ENCODE results near the gene TBC1D4. TPM values are rescaled to one million over a fixed set of nuclear protein-coding genes. Genes with fewer than 3 reads are reported as not detected.

The TBC1D4 gene
- total and polyA plus RNA-seq, 2 experiments from 2014 or later, result 18.7 to 38.2 TPM

GRCh38 chr13:75404726-75405125, 77.2 kb downstream of the TBC1D4 start (continued):
- TF ChIP-seq JUNB (IDR thresholded peaks at IDR 0.05; ENCODE audit: unreplicated experiment) (no peak), EZH2phosphoT487 (IDR thresholded peaks at IDR 0.05; ENCODE audit: unreplicated experiment) (no peak), ZNF114 (CRISPR knock-in tag; IDR thresholded peaks at IDR 0.05) (no peak), ZNF462 (CRISPR knock-in tag; IDR thresholded peaks at IDR 0.05) (no peak)

- Histone ChIP-seq H3K4me2 (no peak overlapping the region), H3K27ac (ENCODE audit: low read depth) (no peak overlapping the region), H3K9me2 (ENCODE audit: insufficient read depth) (no peaks in the 10 kb centered on the region), H3F3A (replicated peaks; ENCODE audit: low read depth) (no peaks in the 10 kb centered on the region), H3K27me3 (ENCODE audit: insufficient read depth) (no peaks in the 10 kb centered on the region), H3K36me3 (ENCODE audit: insufficient read depth) (no peaks in the 10 kb centered on the region), H3K4me3 (no peak overlapping the region), H2AFZ (no peak overlapping the region), H4K20me1 (replicated peaks; ENCODE audit: insufficient read depth) (no peaks in the 10 kb centered on the region), H3K4me1 (ENCODE audit: insufficient read depth) (peaks cover 4% of the 10 kb centered on the region; the same call in 1 of the 2 replicates), H3K79me2 (replicated peaks; ENCODE audit: insufficient read depth) (peaks cover 39% of the 10 kb centered on the region)
- H3K4me1 Mint-ChIP-seq, result peaks cover 21% of the 10 kb centered on the region
- H3K36me3 Mint-ChIP-seq (ENCODE audit: low read depth), result peaks cover 4% of the 10 kb centered on the region; the same call in 2 of the 3 replicates
- no peak overlapping the region for H3K4me3 Mint-ChIP-seq
- no peak for DNase-seq (ENCODE audit: low spot score)
- ATAC-seq, result no peak
- peaks cover 5% of the 10 kb centered on the region for H3K27me3 Mint-ChIP-seq (ENCODE audit: insufficient read depth, low read depth, poor library complexity)
- peaks cover 3% of the 10 kb centered on the region; the same call in 1 of the 3 replicates for H3K9me3 Mint-ChIP-seq
- no peak overlapping the region for H3K27ac Mint-ChIP-seq
- no peak for TF ChIP-seq EZH2 (IDR thresholded peaks at IDR 0.05; ENCODE audit: low read depth, unreplicated experiment)
- no peak for TF ChIP-seq ZNF331 (CRISPR knock-in tag; IDR thresholded peaks at IDR 0.05; ENCODE audit: low read depth)
- TF ChIP-seq CREB1 (CRISPR knock-in tag; IDR thresholded peaks at IDR 0.05; ENCODE audit: low read depth), result no peak
- no peak for TF ChIP-seq CTCF (conservative IDR thresholded peaks at IDR 0.05; ENCODE audit: low read depth in 2 of 2)
- no peak for TF ChIP-seq NANOG (IDR thresholded peaks at IDR 0.05; ENCODE audit: borderline replicate concordance)
- TF ChIP-seq STAT1 (IDR thresholded peaks at IDR 0.05; ENCODE audit: unreplicated experiment), result no peak
- no peak for TF ChIP-seq JUNB (IDR thresholded peaks at IDR 0.05; ENCODE audit: unreplicated experiment)
- TF ChIP-seq REST (IDR thresholded peaks at IDR 0.05; ENCODE audit: unreplicated experiment), result no peak
- no peak for TF ChIP-seq EZH2phosphoT487 (IDR thresholded peaks at IDR 0.05; ENCODE audit: unreplicated experiment)
- no peak for TF ChIP-seq ZNF114 (CRISPR knock-in tag; IDR thresholded peaks at IDR 0.05)
- no peak for TF ChIP-seq POLR2AphosphoS5 (IDR thresholded peaks at IDR 0.05; ENCODE audit: low read depth)
These were observed 79.2 kb downstream of the TBC1D4 start for GRCh38 chr13:75402787-75403186.
